Mononuclear cell (primary cell): ENCODE results near the gene ATP8B4. TPM values are rescaled to one million over a fixed set of nuclear protein-coding genes. Genes with fewer than 3 reads are reported as not detected.
A peak's percentile ranks its signal among the peaks of the same experiment; 100 is the strongest.
"Not testable (repeated sequence)": the region's sequence is repeated elsewhere in the genome, so short reads cannot be mapped to it uniquely, and the experiment has no call there.

ENCODE experiments used
- H3K27me3 ChIP-seq: 2 replicates; pipeline ENCODE4 v1.6.0; 2011; ENCODE audit warnings: low read length, control low read depth; ENCODE audit not compliant: insufficient read depth
- H3K4me1 ChIP-seq: 2 replicates; pipeline ENCODE4 v1.5.1; 2011; ENCODE audit warnings: mild to moderate bottlenecking, low read length, control low read depth; ENCODE audit not compliant: insufficient read depth
- H3K4me3 ChIP-seq: 2 replicates; pipeline ENCODE4 v1.5.1; 2011; ENCODE audit warnings: mild to moderate bottlenecking, low read length, moderate library complexity
- H3K9me3 ChIP-seq: 2 replicates; pipeline ENCODE4 v1.5.1; 2011; ENCODE audit warnings: low read depth, mild to moderate bottlenecking, control low read depth, low read length
- total RNA-seq: library from RNA; depleted of rRNA; stranded (reverse); fragments of >200 nt; gene quantifications from one replicate; pipeline ENCODE4 v1.2.3, GENCODE V29; 2012

The ATP8B4 gene
- total RNA-seq: 8.2 TPM

- Histone ChIP-seq H3K4me1 (peaks cover 42% of the 10 kb centered on the region), H3K9me3 (no peaks in the 10 kb centered on the region), H3K4me3 (peak within 1 kb of the TSS; percentile 25), H3K27me3 (no peaks in the 10 kb centered on the region)
Measured at GRCh38 chr15:50119063-50120040, at the start of gene ATP8B4. Gene ATP8B4 (minus strand): TSS chr15:50119233. CDS start chr15:50106966, 12,267 bp downstream.

- peaks cover 14% of the 10 kb centered on the region for H3K4me1 ChIP-seq
- no peaks in the 10 kb centered on the region for H3K9me3 ChIP-seq
- H3K4me3 ChIP-seq: no peak overlapping the region
- no peaks in the 10 kb centered on the region for H3K27me3 ChIP-seq
Measured at GRCh38 chr15:50168379-50168778, 49.3 kb upstream of the ATP8B4 start.

- Histone ChIP-seq H3K27me3 (no peaks in the 10 kb centered on the region), H3K9me3 (no peaks in the 10 kb centered on the region), H3K4me3 (no peak overlapping the region), H3K4me1 (peaks cover 15% of the 10 kb centered on the region)
Measured at GRCh38 chr15:50167110-50167509, 48.1 kb upstream of the ATP8B4 start.

- Histone ChIP-seq H3K27me3 (no peaks in the 10 kb centered on the region), H3K9me3 (no peaks in the 10 kb centered on the region), H3K4me1 (peaks cover 15% of the 10 kb centered on the region), H3K4me3 (no peak overlapping the region)
Measured at GRCh38 chr15:50166216-50166615, 47.2 kb upstream of the ATP8B4 start.

GRCh38 chr15:50164458-50164857 is 45.4 kb upstream of the ATP8B4 start:
- Histone ChIP-seq H3K9me3 (no peaks in the 10 kb centered on the region), H3K4me3 (no peak overlapping the region), H3K4me1 (peaks cover 15% of the 10 kb centered on the region), H3K27me3 (no peaks in the 10 kb centered on the region)

GRCh38 chr15:50163719-50164410 is 44.8 kb upstream of the ATP8B4 start:
- Histone ChIP-seq H3K4me1 (peaks cover 15% of the 10 kb centered on the region), H3K4me3 (no peak overlapping the region), H3K27me3 (no peaks in the 10 kb centered on the region), H3K9me3 (no peaks in the 10 kb centered on the region)

GRCh38 chr15:50162969-50163718 is 44.1 kb upstream of the ATP8B4 start:
- H3K4me3 ChIP-seq: no peak overlapping the region
- peaks cover 15% of the 10 kb centered on the region for H3K4me1 ChIP-seq
- H3K27me3 ChIP-seq: no peaks in the 10 kb centered on the region
- H3K9me3 ChIP-seq: no peaks in the 10 kb centered on the region

GRCh38 chr15:50158236-50158635 is 39.2 kb upstream of the ATP8B4 start:
- H3K4me1 ChIP-seq, H3K27me3 ChIP-seq, H3K4me3 ChIP-seq, H3K9me3 ChIP-seq: not testable (repeated sequence)

GRCh38 chr15:50151476-50151875 is 32.4 kb upstream of the ATP8B4 start:
- Histone ChIP-seq H3K27me3 (no peaks in the 10 kb centered on the region), H3K4me1 (peaks cover 5% of the 10 kb centered on the region), H3K4me3 (no peak overlapping the region), H3K9me3 (no peaks in the 10 kb centered on the region)

GRCh38 chr15:50150851-50151250 is 31.8 kb upstream of the ATP8B4 start:
- H3K27me3 ChIP-seq: no peaks in the 10 kb centered on the region
- no peak overlapping the region for H3K4me3 ChIP-seq
- H3K4me1 ChIP-seq: peaks cover 5% of the 10 kb centered on the region
- H3K9me3 ChIP-seq: no peaks in the 10 kb centered on the region

GRCh38 chr15:50150349-50150748 is 31.3 kb upstream of the ATP8B4 start:
- Histone ChIP-seq H3K9me3 (no peaks in the 10 kb centered on the region), H3K27me3 (no peaks in the 10 kb centered on the region), H3K4me1 (peaks cover 5% of the 10 kb centered on the region), H3K4me3 (no peak overlapping the region)

- Histone ChIP-seq H3K4me3 (no peak overlapping the region), H3K9me3 (no peaks in the 10 kb centered on the region), H3K4me1 (peaks cover 5% of the 10 kb centered on the region), H3K27me3 (no peaks in the 10 kb centered on the region)
Measured at GRCh38 chr15:50149090-50149489, 30.1 kb upstream of the ATP8B4 start.

GRCh38 chr15:50148362-50148963 is 29.4 kb upstream of the ATP8B4 start:
- H3K4me3 ChIP-seq: no peak overlapping the region
- H3K9me3 ChIP-seq: no peaks in the 10 kb centered on the region
- H3K4me1 ChIP-seq: peaks cover 5% of the 10 kb centered on the region
- H3K27me3 ChIP-seq: no peaks in the 10 kb centered on the region

- H3K27me3 ChIP-seq: no peaks in the 10 kb centered on the region
- no peaks in the 10 kb centered on the region for H3K9me3 ChIP-seq
- H3K4me3 ChIP-seq: no peak overlapping the region
- H3K4me1 ChIP-seq: peaks cover 12% of the 10 kb centered on the region
Measured at GRCh38 chr15:50146632-50147031, 27.6 kb upstream of the ATP8B4 start.
